HEK293 (cell line): ENCODE data around the gene RAB20.

Experiments used
- CTCF ChIA-PET: fragments of 350-600 bp; formaldehyde crosslinking; extraction: SDS; loops from one replicate; lab custom pipeline; 2021; ENCODE audit warnings: antibody characterized with exemption; lab: Yijun Ruan, JAX
- POLR2A ChIA-PET: fragments of 300-600 bp; formaldehyde crosslinking; extraction: SDS; loops from one replicate; lab custom pipeline; 2020; ENCODE audit warnings: antibody characterized with exemption, inconsistent platforms; lab: Yijun Ruan, JAX
- H3K27ac ChIP-seq: fragments of 200-500 bp; sonication (Bioruptor generic); 2 replicates; pipeline ENCODE4 v1.5.1; 2014; ENCODE audit warnings: low read depth, low read length, control low read depth, inconsistent platforms; ENCODE audit errors: extremely low read depth
- H3K36me3 ChIP-seq, 2 experiments: fragments of 200-500 bp in 1 of 2; sonication (Bioruptor generic) in 1 of 2; 1 replicate in 1 of 2; 2 replicates in 1 of 2; pipeline ENCODE4 v1.5.1; 2014 to 2017; ENCODE audit warnings: inconsistent platforms in 2 of 2, low read length in 2 of 2; ENCODE audit not compliant: control insufficient read depth in 2 of 2, insufficient read depth in 1 of 2
- H3K4me1 ChIP-seq: fragments of 200-500 bp; sonication (Bioruptor generic); 2 replicates; pipeline ENCODE4 v1.5.1; 2014; ENCODE audit warnings: mild to moderate bottlenecking, low read length, inconsistent platforms; ENCODE audit not compliant: control insufficient read depth, insufficient read depth
- H3K4me3 ChIP-seq: 2 replicates; pipeline ENCODE4 v1.5.1; 2011; ENCODE audit warnings: low read depth, mild to moderate bottlenecking, control low read depth, low read length, moderate library complexity
- H3K9me3 ChIP-seq: fragments of 200-500 bp; sonication (Bioruptor generic); 2 replicates; pipeline ENCODE4 v1.5.1; 2014; ENCODE audit warnings: low read depth, low read length, inconsistent platforms; ENCODE audit not compliant: control insufficient read depth, insufficient read depth
- GLI2 ChIP-seq: fragments of 450-650 bp; formaldehyde crosslinking; IDR thresholded peaks from 2 replicates; pipeline ENCODE4; 2017; ENCODE audit warnings: missing biosample characterization, missing genetic modification characterization, low read depth, borderline replicate concordance
- KLF1 ChIP-seq: fragments of 450-650 bp; formaldehyde crosslinking; IDR thresholded peaks from 2 replicates; pipeline ENCODE4 v1.5.1; 2016; ENCODE audit warnings: missing biosample characterization, missing genetic modification characterization
- OSR2 ChIP-seq: fragments of 450-650 bp; formaldehyde crosslinking; IDR thresholded peaks from 2 replicates; pipeline ENCODE4 v1.5.1; 2016; ENCODE audit warnings: missing biosample characterization, missing genetic modification characterization
- SCRT1 ChIP-seq: fragments of 450-650 bp; formaldehyde crosslinking; IDR thresholded peaks from 2 replicates; pipeline ENCODE4 v1.5.1; 2016; ENCODE audit warnings: missing biosample characterization, missing genetic modification characterization, borderline replicate concordance
- SCRT2 ChIP-seq: fragments of 450-650 bp; formaldehyde crosslinking; IDR thresholded peaks from 2 replicates; pipeline ENCODE4 v1.5.1; 2016; ENCODE audit warnings: missing biosample characterization, missing genetic modification characterization
- SP7 ChIP-seq: fragments of 450-650 bp; formaldehyde crosslinking; IDR thresholded peaks from 2 replicates; pipeline ENCODE4 v1.5.1; 2016; ENCODE audit warnings: missing biosample characterization, missing genetic modification characterization
- WT1 ChIP-seq: fragments of 450-650 bp; formaldehyde crosslinking; IDR thresholded peaks from 2 replicates; pipeline ENCODE4 v1.5.1; 2016; ENCODE audit warnings: missing biosample characterization, missing genetic modification characterization
- ZBTB17 ChIP-seq: fragments of 450-650 bp; formaldehyde crosslinking; IDR thresholded peaks from 2 replicates; pipeline ENCODE4 v1.5.1; 2016; ENCODE audit warnings: missing biosample characterization, missing genetic modification characterization
- ZBTB48 ChIP-seq: fragments of 450-650 bp; formaldehyde crosslinking; IDR thresholded peaks from 2 replicates; pipeline ENCODE4 v1.5.1; 2016; ENCODE audit warnings: missing biosample characterization, missing genetic modification characterization
- ZBTB7A ChIP-seq: fragments of 450-650 bp; formaldehyde crosslinking; IDR thresholded peaks from 2 replicates; pipeline ENCODE4 v1.5.1; 2016; ENCODE audit warnings: low read depth, missing biosample characterization, missing genetic modification characterization
- ZBTB8A ChIP-seq: fragments of 450-650 bp; formaldehyde crosslinking; IDR thresholded peaks from 2 replicates; pipeline ENCODE4 v1.5.1; 2016; ENCODE audit warnings: missing biosample characterization, missing genetic modification characterization
- ZFP69B ChIP-seq: fragments of 450-650 bp; formaldehyde crosslinking; IDR thresholded peaks from 2 replicates; pipeline ENCODE4 v1.5.1; 2016; ENCODE audit warnings: missing biosample characterization, missing genetic modification characterization
- ZNF140 ChIP-seq: fragments of 450-650 bp; formaldehyde crosslinking; IDR thresholded peaks from 2 replicates; pipeline ENCODE4 v1.5.1; 2016; ENCODE audit warnings: missing biosample characterization, missing genetic modification characterization
- ZNF169 ChIP-seq: fragments of 450-650 bp; formaldehyde crosslinking; IDR thresholded peaks from 2 replicates; pipeline ENCODE4 v1.5.1; 2016; ENCODE audit warnings: missing biosample characterization, missing genetic modification characterization
- ZNF24 ChIP-seq: fragments of 450-650 bp; formaldehyde crosslinking; IDR thresholded peaks from 2 replicates; pipeline ENCODE4 v1.5.1; 2016; ENCODE audit warnings: missing biosample characterization, missing genetic modification characterization
- ZNF366 ChIP-seq: fragments of 450-650 bp; formaldehyde crosslinking; conservative IDR thresholded peaks from 2 replicates; pipeline ENCODE4 v1.5.1; 2016; ENCODE audit warnings: missing biosample characterization, missing genetic modification characterization
- ZNF48 ChIP-seq: fragments of 450-650 bp; formaldehyde crosslinking; IDR thresholded peaks from 2 replicates; pipeline ENCODE4 v1.5.1; 2016; ENCODE audit warnings: missing biosample characterization, missing genetic modification characterization
- ZNF521 ChIP-seq: fragments of 450-650 bp; formaldehyde crosslinking; IDR thresholded peaks from 2 replicates; pipeline ENCODE4 v1.5.1; 2017; ENCODE audit warnings: missing biosample characterization, mild to moderate bottlenecking, missing genetic modification characterization
- ZNF558 ChIP-seq: fragments of 450-650 bp; formaldehyde crosslinking; IDR thresholded peaks from 2 replicates; pipeline ENCODE4 v1.5.1; 2016; ENCODE audit warnings: missing biosample characterization, missing genetic modification characterization
- ZNF561 ChIP-seq: fragments of 450-650 bp; IDR thresholded peaks from 2 replicates; pipeline ENCODE4 v1.5.1; 2018; ENCODE audit warnings: missing biosample characterization, missing genetic modification characterization, borderline replicate concordance
- ZNF621 ChIP-seq: fragments of 450-650 bp; formaldehyde crosslinking; IDR thresholded peaks from 2 replicates; pipeline ENCODE4 v1.5.1; 2017; ENCODE audit warnings: missing biosample characterization, missing genetic modification characterization
- ZNF629 ChIP-seq: fragments of 450-650 bp; formaldehyde crosslinking; IDR thresholded peaks from 2 replicates; pipeline ENCODE4 v1.5.1; 2017; ENCODE audit warnings: missing biosample characterization, missing genetic modification characterization
- ZNF785 ChIP-seq: fragments of 450-650 bp; formaldehyde crosslinking; IDR thresholded peaks from 2 replicates; pipeline ENCODE4 v1.5.1; 2016; ENCODE audit warnings: missing biosample characterization, missing genetic modification characterization
- TF ChIP-seq, protein P1 (sequence below): fragments of 450-650 bp; formaldehyde crosslinking; IDR thresholded peaks from 2 replicates; pipeline ENCODE4 v1.5.1; 2016; ENCODE audit warnings: missing biosample characterization, missing genetic modification characterization
- TF ChIP-seq, protein P2 (sequence below): fragments of 450-650 bp; formaldehyde crosslinking; IDR thresholded peaks from 2 replicates; pipeline ENCODE4 v1.5.1; 2016; ENCODE audit warnings: missing biosample characterization, missing genetic modification characterization
- TF ChIP-seq, protein P3 (sequence below): fragments of 450-650 bp; formaldehyde crosslinking; IDR thresholded peaks from 2 replicates; pipeline ENCODE4 v1.5.1; 2016; ENCODE audit warnings: missing biosample characterization, missing genetic modification characterization
- TF ChIP-seq, protein P4 (sequence below): fragments of 450-650 bp; formaldehyde crosslinking; IDR thresholded peaks from 2 replicates; pipeline ENCODE4 v1.5.1; 2016; ENCODE audit warnings: missing biosample characterization, missing genetic modification characterization
- TF ChIP-seq, protein P5 (sequence below): fragments of 450-650 bp; formaldehyde crosslinking; IDR thresholded peaks from 2 replicates; pipeline ENCODE4 v1.5.1; 2016; ENCODE audit warnings: missing biosample characterization, missing genetic modification characterization
- TF ChIP-seq, protein P6 (sequence below): fragments of 450-650 bp; formaldehyde crosslinking; IDR thresholded peaks from 2 replicates; pipeline ENCODE4 v1.5.1; 2016; ENCODE audit warnings: missing biosample characterization, missing genetic modification characterization

RAB20 gene

DNA sequence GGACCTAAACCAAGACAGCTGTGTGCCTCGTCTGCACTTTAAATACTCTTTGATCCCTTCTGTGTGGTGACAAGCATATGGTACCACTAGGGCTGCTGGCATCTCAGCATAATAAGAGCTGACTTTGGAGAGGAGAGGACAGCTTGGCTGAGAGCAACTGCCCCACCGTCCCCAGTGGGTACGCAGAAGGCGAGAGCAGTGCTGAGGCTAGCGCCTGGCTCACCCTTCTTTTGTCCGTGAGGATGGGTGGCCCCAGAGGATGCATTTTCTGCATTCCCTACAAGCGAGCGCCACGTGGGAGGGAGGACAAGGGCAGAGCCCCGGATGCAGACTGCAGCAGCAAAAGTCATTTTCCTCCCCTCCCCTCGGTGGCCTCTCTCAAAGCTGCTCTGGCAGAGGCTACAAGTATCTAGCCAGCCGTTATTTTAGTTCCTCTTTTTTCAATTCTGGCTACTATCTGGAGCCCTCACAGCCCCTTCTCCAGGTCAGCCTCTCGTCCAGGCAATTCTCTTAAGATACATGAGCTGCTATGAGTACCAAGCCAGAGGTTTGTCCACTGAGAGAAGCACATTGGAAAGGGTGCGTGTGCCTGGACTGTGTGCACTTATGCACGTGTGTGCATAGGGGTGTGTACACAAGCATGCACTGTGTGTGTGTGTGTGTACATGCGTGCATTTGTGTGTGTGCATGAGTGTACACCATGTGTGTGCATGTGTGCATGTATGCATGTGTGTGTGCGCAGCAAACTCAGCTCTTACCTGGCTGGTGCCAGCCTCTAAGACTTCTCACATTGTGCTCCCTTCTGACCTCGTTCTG, 51.3 kb downstream of the RAB20 start:
- peaks cover 0 to 50% of the 10 kb centered on the region in 2 experiments; a peak in 2 of 3 replicates for H3K36me3 ChIP-seq
- TF ChIP-seq ZBTB7A (tag by site-specific recombination) (no peak), ZNF169 (tag by site-specific recombination) (no peak), ZNF785 (tag by site-specific recombination) (no peak), ZBTB48 (no peak), ZFP69B (tag by site-specific recombination) (no peak), GLI2 (tag by site-specific recombination) (no peak), ZNF561 (no peak), ZNF621 (tag by site-specific recombination) (no peak)
- TF ChIP-seq, protein P1, sequence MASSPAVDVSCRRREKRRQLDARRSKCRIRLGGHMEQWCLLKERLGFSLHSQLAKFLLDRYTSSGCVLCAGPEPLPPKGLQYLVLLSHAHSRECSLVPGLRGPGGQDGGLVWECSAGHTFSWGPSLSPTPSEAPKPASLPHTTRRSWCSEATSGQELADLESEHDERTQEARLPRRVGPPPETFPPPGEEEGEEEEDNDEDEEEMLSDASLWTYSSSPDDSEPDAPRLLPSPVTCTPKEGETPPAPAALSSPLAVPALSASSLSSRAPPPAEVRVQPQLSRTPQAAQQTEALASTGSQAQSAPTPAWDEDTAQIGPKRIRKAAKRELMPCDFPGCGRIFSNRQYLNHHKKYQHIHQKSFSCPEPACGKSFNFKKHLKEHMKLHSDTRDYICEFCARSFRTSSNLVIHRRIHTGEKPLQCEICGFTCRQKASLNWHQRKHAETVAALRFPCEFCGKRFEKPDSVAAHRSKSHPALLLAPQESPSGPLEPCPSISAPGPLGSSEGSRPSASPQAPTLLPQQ (tag by site-specific recombination), result no peak
- TF ChIP-seq, protein P2, sequence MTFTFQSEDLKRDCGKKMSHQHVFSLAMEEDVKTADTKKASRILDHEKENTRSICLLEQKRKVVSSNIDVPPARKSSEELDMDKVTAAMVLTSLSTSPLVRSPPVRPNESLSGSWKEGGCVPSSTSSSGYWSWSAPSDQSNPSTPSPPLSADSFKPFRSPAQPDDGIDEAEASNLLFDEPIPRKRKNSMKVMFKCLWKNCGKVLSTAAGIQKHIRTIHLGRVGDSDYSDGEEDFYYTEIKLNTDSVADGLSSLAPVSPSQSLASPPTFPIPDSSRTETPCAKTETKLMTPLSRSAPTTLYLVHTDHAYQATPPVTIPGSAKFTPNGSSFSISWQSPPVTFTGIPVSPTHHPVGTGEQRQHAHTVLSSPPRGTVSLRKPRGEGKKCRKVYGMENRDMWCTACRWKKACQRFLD, result no peak
- TF ChIP-seq, protein P3, sequence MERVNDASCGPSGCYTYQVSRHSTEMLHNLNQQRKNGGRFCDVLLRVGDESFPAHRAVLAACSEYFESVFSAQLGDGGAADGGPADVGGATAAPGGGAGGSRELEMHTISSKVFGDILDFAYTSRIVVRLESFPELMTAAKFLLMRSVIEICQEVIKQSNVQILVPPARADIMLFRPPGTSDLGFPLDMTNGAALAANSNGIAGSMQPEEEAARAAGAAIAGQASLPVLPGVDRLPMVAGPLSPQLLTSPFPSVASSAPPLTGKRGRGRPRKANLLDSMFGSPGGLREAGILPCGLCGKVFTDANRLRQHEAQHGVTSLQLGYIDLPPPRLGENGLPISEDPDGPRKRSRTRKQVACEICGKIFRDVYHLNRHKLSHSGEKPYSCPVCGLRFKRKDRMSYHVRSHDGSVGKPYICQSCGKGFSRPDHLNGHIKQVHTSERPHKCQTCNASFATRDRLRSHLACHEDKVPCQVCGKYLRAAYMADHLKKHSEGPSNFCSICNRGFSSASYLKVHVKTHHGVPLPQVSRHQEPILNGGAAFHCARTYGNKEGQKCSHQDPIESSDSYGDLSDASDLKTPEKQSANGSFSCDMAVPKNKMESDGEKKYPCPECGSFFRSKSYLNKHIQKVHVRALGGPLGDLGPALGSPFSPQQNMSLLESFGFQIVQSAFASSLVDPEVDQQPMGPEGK (tag by site-specific recombination), result no peak
- peaks cover 2% of the 10 kb centered on the region; the same call in 1 of the 2 replicates for H3K4me1 ChIP-seq
- H3K27ac ChIP-seq, result no peak overlapping the region
- ChIA-PET POLR2A (no interaction called here), CTCF (no interaction called here)
- no peak overlapping the region for H3K4me3 ChIP-seq
- H3K9me3 ChIP-seq, result no peaks in the 10 kb centered on the region

DNA sequence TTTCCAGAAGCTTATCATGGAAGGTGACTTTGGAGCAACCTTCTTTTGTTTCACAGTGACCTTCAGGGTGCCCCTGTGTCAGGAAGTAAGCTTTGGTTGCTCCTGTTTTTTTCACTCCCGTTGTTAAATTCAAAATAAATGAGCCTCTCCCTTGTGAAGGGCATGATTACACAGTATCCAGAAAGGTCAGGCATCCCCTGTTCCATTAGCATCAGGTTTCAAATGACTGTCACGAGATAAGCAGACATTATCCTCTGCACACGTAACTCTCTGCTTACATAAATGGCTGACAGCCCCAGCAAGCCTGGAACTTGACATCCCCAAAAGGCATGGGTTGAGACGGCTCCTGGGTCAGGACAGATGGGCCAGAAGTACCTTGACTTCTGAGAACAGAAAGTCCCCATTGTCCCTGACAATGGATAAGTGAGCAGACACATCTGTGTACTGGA, 52.0 kb downstream of the RAB20 start:
- Histone ChIP-seq H3K9me3 (no peaks in the 10 kb centered on the region), H3K36me3 (peaks cover 0 to 50% of the 10 kb centered on the region in 2 experiments; a peak in 2 of 3 replicates), H3K4me3 (no peak overlapping the region), H3K27ac (no peak overlapping the region), H3K4me1 (peaks cover 2% of the 10 kb centered on the region; the same call in 1 of the 2 replicates)
- CTCF ChIA-PET, result no interaction called here
- POLR2A ChIA-PET, result no interaction called here
- TF ChIP-seq ZNF140, result no peak
- TF ChIP-seq ZNF48 (tag by site-specific recombination), result no peak
- peak; percentile 30; the same call in 1 of the 2 replicates for TF ChIP-seq ZNF629 (tag by site-specific recombination)
- TF ChIP-seq WT1, result peak; percentile 94
- peak; percentile 95 for TF ChIP-seq ZNF558
- TF ChIP-seq ZBTB8A (tag by site-specific recombination), result no peak
- TF ChIP-seq, protein P4, sequence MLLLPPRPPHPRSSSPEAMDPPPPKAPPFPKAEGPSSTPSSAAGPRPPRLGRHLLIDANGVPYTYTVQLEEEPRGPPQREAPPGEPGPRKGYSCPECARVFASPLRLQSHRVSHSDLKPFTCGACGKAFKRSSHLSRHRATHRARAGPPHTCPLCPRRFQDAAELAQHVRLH, result no peak
- no peak for TF ChIP-seq SCRT1 (tag by site-specific recombination)
- 0 out of 2 replicates have a peak, but pooled peaks have one; percentile 45 for TF ChIP-seq SCRT2 (tag by site-specific recombination)
- TF ChIP-seq, protein P5, sequence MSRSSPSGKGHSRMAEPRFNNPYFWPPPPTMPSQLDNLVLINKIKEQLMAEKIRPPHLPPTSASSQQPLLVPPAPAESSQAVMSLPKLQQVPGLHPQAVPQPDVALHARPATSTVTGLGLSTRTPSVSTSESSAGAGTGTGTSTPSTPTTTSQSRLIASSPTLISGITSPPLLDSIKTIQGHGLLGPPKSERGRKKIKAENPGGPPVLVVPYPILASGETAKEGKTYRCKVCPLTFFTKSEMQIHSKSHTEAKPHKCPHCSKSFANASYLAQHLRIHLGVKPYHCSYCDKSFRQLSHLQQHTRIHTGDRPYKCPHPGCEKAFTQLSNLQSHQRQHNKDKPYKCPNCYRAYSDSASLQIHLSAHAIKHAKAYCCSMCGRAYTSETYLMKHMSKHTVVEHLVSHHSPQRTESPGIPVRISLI (tag by site-specific recombination), result peak; percentile 52; the same call in 1 of the 2 replicates
- TF ChIP-seq, protein P6, sequence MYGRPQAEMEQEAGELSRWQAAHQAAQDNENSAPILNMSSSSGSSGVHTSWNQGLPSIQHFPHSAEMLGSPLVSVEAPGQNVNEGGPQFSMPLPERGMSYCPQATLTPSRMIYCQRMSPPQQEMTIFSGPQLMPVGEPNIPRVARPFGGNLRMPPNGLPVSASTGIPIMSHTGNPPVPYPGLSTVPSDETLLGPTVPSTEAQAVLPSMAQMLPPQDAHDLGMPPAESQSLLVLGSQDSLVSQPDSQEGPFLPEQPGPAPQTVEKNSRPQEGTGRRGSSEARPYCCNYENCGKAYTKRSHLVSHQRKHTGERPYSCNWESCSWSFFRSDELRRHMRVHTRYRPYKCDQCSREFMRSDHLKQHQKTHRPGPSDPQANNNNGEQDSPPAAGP (tag by site-specific recombination), result peak; percentile 91
- TF ChIP-seq ZBTB17, result 0 out of 2 replicates have a peak, but pooled peaks have one; percentile 46
- TF ChIP-seq ZNF24 (tag by site-specific recombination), result 0 out of 2 replicates have a peak, but pooled peaks have one; percentile 34
- no peak for TF ChIP-seq KLF1 (tag by site-specific recombination)
- TF ChIP-seq SP7 (tag by site-specific recombination), result peak; percentile 89
- TF ChIP-seq ZNF366 (tag by site-specific recombination), result peak; percentile 51
- peak; percentile 96 for TF ChIP-seq OSR2 (tag by site-specific recombination)
- no peak for TF ChIP-seq ZNF521 (tag by site-specific recombination)
